ENCODE results near the gene SH3BGR.

The SH3BGR gene

DNA sequence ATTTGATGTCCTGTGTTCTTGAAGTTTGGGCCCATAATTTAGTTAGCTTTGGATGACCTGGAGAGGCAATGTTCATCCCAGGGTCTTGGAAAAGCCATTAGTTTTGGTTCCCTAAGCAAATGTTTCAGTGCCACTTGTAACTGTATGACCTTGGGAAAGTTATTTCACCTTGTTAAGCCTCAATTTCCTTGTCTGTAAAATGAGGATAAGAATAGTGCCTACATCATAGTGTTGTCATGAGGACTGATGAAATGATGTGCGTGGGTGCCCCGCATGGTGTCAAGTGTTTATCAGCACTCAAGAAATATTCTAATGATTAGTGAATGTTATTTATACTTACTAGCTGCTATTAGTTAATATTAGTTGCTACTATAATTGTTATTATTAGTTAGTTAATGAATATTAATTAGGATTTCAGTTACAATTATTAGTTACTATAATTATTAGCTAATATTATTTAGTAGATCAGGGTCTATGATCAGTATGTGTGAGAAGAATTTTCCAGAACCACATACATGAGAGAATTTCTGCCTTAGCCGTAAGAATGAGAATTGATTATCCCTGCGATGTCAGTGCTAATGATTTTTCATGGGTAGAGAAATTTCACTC is 1.9 kb downstream of the SH3BGR start:
- Histone ChIP-seq H3K27ac (replicated peaks) (no peak overlapping the region), H3K27me3 (ENCODE audit: insufficient read depth, poor library complexity, severe bottlenecking) (no peaks in the 10 kb centered on the region), H3K4me3 (replicated peaks; ENCODE audit: insufficient read depth, low read length) (no peak overlapping the region)
- no peak for TF ChIP-seq POLR2AphosphoS5 (IDR thresholded peaks at IDR 0.05; ENCODE audit: low read depth)
- TF ChIP-seq SPI1 (IDR thresholded peaks at IDR 0.05; ENCODE audit: borderline replicate concordance, low read depth): no peak
- TF ChIP-seq, protein P1, sequence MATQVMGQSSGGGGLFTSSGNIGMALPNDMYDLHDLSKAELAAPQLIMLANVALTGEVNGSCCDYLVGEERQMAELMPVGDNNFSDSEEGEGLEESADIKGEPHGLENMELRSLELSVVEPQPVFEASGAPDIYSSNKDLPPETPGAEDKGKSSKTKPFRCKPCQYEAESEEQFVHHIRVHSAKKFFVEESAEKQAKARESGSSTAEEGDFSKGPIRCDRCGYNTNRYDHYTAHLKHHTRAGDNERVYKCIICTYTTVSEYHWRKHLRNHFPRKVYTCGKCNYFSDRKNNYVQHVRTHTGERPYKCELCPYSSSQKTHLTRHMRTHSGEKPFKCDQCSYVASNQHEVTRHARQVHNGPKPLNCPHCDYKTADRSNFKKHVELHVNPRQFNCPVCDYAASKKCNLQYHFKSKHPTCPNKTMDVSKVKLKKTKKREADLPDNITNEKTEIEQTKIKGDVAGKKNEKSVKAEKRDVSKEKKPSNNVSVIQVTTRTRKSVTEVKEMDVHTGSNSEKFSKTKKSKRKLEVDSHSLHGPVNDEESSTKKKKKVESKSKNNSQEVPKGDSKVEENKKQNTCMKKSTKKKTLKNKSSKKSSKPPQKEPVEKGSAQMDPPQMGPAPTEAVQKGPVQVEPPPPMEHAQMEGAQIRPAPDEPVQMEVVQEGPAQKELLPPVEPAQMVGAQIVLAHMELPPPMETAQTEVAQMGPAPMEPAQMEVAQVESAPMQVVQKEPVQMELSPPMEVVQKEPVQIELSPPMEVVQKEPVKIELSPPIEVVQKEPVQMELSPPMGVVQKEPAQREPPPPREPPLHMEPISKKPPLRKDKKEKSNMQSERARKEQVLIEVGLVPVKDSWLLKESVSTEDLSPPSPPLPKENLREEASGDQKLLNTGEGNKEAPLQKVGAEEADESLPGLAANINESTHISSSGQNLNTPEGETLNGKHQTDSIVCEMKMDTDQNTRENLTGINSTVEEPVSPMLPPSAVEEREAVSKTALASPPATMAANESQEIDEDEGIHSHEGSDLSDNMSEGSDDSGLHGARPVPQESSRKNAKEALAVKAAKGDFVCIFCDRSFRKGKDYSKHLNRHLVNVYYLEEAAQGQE (IDR thresholded peaks at IDR 0.05; ENCODE audit: insufficient replicate concordance, low read depth): no peak
- TF ChIP-seq GABPA (IDR thresholded peaks at IDR 0.05; ENCODE audit: low read depth): no peak
- TF ChIP-seq, protein P2, sequence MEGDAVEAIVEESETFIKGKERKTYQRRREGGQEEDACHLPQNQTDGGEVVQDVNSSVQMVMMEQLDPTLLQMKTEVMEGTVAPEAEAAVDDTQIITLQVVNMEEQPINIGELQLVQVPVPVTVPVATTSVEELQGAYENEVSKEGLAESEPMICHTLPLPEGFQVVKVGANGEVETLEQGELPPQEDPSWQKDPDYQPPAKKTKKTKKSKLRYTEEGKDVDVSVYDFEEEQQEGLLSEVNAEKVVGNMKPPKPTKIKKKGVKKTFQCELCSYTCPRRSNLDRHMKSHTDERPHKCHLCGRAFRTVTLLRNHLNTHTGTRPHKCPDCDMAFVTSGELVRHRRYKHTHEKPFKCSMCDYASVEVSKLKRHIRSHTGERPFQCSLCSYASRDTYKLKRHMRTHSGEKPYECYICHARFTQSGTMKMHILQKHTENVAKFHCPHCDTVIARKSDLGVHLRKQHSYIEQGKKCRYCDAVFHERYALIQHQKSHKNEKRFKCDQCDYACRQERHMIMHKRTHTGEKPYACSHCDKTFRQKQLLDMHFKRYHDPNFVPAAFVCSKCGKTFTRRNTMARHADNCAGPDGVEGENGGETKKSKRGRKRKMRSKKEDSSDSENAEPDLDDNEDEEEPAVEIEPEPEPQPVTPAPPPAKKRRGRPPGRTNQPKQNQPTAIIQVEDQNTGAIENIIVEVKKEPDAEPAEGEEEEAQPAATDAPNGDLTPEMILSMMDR (IDR thresholded peaks at IDR 0.05; ENCODE audit: insufficient read depth, low read length): no peak
- DNase-seq (ENCODE audit: low read depth in 1 of 2, low spot score in 1 of 2): no peak

DNA sequence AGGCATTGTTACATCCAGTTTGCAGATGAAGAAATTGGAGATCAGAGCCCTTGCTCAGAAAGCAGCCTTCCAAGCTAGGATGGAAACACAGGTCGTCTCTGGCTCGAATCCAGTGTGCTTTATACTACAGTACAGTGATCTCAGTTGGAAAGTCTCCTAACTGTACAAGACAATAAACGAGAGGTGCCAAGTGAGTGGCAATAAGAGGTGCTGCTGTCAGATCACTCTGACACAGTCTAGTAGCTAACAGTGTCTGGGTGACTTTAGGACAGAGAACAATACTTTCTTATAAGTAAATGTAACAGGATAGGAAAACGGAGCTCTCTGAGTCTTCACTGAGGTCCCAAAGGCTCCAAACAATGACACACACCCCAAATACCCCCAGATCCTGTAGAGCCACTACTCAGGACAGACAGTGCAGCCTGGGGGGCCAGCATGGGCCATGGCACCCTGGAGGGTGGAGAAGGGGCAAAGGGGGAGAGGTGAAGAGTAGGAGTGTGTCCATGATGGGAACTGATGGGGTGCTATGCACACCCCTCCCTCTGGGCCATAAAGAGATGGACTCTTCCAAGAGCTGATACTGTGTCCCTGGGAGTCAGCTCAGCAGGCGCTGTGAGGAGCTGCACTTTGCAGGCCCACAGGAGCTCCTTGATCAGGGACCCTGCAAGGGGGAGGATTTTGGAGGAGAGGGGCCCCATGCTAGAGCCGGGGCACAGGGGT is 3.3 kb downstream of the SH3BGR start:
- DNase-seq (ENCODE audit: low read depth in 1 of 2, low spot score in 1 of 2): no peak
- TF ChIP-seq, protein P1 (IDR thresholded peaks at IDR 0.05; ENCODE audit: insufficient replicate concordance, low read depth): no peak
- TF ChIP-seq POLR2AphosphoS5 (IDR thresholded peaks at IDR 0.05; ENCODE audit: low read depth) (no peak), SPI1 (IDR thresholded peaks at IDR 0.05; ENCODE audit: borderline replicate concordance, low read depth) (no peak), GABPA (IDR thresholded peaks at IDR 0.05; ENCODE audit: low read depth) (no peak)
- TF ChIP-seq, protein P2 (IDR thresholded peaks at IDR 0.05; ENCODE audit: insufficient read depth, low read length): no peak
- Histone ChIP-seq H3K27ac (replicated peaks) (no peak overlapping the region), H3K4me3 (replicated peaks; ENCODE audit: insufficient read depth, low read length) (no peak overlapping the region), H3K27me3 (ENCODE audit: insufficient read depth, poor library complexity, severe bottlenecking) (no peaks in the 10 kb centered on the region)

DNA sequence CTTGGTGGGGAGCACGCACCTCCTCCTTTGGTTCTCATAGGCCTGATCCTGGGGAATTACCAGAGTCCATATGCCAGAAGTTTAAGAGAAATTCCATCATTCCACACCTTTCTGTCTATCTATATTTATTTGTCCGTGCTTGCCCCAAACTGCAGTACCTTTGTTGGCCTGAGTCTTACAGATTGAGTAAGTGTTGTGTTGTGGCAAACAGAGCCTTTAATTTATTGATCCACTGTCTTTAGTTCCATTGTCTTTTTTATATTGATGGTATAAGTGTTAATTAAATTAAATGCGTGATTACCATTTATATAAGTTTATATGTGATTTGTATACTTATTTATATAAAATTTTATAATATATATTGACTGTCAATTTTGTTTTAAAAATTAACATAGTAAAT is 4.9 kb downstream of the SH3BGR start:
- TF ChIP-seq, protein P1 (IDR thresholded peaks at IDR 0.05; ENCODE audit: insufficient replicate concordance, low read depth): no peak
- TF ChIP-seq POLR2AphosphoS5 (IDR thresholded peaks at IDR 0.05; ENCODE audit: low read depth): no peak
- TF ChIP-seq GABPA (IDR thresholded peaks at IDR 0.05; ENCODE audit: low read depth): no peak
- no peak for TF ChIP-seq SPI1 (IDR thresholded peaks at IDR 0.05; ENCODE audit: borderline replicate concordance, low read depth)
- TF ChIP-seq, protein P2 (IDR thresholded peaks at IDR 0.05; ENCODE audit: insufficient read depth, low read length): no peak
- Histone ChIP-seq H3K27me3 (ENCODE audit: insufficient read depth, poor library complexity, severe bottlenecking) (no peaks in the 10 kb centered on the region), H3K27ac (replicated peaks) (no peak overlapping the region), H3K4me3 (replicated peaks; ENCODE audit: insufficient read depth, low read length) (no peak overlapping the region)
- no peak for DNase-seq (ENCODE audit: low read depth in 1 of 2, low spot score in 1 of 2)

Data from HL-60 (cell line).